SK-N-SH treated with all-trans-retinoic acid at 6 μM for 48 hours (cell line): ENCODE results near the gene KLHDC8A.

Experiments
- CSRNP3 ChIP-seq: fragments of 250-450 bp; sonication (Bioruptor Pico); IDR thresholded peaks from 2 replicates; pipeline ENCODE4 v1.5.1; 2021; ENCODE audit warnings: mild to moderate bottlenecking, moderate library complexity
- GLIS3 ChIP-seq: fragments of 250-450 bp; sonication (Bioruptor Pico); IDR thresholded peaks from 2 replicates; pipeline ENCODE4 v1.5.0; 2020; ENCODE audit warnings: mild to moderate bottlenecking, moderate library complexity
- PATZ1 ChIP-seq: fragments of 250-450 bp; sonication (Bioruptor Pico); IDR thresholded peaks from 2 replicates; pipeline ENCODE4 v1.8.0; 2020; ENCODE audit warnings: mild to moderate bottlenecking, moderate library complexity, borderline replicate concordance
- TCF4 ChIP-seq: fragments of 250-450 bp; sonication (Bioruptor Pico); IDR thresholded peaks from 2 replicates; pipeline ENCODE4 v1.8.0; 2021; ENCODE audit warnings: mild to moderate bottlenecking, moderate library complexity, borderline replicate concordance
- ZNF8 ChIP-seq: fragments of 450-650 bp; formaldehyde crosslinking; IDR thresholded peaks from 2 replicates; pipeline ENCODE4 v1.5.0; 2020; ENCODE audit warnings: mild to moderate bottlenecking, moderate library complexity
- TF ChIP-seq, protein P1 (sequence below): fragments of 250-450 bp; sonication (Bioruptor Pico); IDR thresholded peaks from 2 replicates; pipeline ENCODE4 v1.5.0; 2020; ENCODE audit warnings: mild to moderate bottlenecking, moderate library complexity

DNA sequence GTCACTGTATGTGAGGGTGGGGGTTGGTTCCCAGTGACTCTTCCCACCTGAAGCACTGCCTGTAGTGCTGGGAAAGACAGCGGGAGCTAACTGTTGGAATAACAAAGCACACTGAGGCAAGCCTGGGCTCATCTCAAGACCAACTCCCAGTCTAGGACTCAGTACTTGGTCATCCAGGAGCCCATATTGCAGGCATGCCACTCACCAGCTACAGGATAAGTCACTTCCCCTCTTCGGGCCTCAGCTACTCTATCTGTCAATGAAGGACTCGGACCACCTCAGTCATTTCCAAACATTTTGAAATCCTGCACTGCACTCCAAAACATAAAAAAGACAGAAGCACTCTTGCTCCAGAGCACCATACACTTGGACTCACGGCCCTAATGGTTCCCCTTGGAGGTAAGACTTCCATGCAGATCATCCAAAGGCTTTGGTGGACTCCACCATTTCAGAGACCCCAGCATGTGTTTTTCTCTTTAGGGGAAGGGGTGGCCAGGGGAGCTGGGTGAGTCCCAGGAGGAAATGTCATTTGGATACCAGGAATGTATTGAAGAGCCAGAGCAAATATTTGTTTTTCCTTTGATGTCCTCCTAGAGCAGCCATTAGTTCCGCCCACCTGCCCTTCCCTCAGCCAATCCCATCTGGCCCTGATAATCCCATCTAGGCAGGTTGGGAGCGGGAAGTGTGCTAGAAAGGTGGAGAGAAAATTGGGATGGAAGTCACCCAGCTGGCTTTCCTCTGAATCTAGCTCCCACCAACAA is 38.3 kb downstream of the KLHDC8A start:
- TF ChIP-seq ZNF8 (CRISPR knock-in tag), result no peak
- TF ChIP-seq CSRNP3 (CRISPR knock-in tag), result no peak
- TF ChIP-seq, protein P1, sequence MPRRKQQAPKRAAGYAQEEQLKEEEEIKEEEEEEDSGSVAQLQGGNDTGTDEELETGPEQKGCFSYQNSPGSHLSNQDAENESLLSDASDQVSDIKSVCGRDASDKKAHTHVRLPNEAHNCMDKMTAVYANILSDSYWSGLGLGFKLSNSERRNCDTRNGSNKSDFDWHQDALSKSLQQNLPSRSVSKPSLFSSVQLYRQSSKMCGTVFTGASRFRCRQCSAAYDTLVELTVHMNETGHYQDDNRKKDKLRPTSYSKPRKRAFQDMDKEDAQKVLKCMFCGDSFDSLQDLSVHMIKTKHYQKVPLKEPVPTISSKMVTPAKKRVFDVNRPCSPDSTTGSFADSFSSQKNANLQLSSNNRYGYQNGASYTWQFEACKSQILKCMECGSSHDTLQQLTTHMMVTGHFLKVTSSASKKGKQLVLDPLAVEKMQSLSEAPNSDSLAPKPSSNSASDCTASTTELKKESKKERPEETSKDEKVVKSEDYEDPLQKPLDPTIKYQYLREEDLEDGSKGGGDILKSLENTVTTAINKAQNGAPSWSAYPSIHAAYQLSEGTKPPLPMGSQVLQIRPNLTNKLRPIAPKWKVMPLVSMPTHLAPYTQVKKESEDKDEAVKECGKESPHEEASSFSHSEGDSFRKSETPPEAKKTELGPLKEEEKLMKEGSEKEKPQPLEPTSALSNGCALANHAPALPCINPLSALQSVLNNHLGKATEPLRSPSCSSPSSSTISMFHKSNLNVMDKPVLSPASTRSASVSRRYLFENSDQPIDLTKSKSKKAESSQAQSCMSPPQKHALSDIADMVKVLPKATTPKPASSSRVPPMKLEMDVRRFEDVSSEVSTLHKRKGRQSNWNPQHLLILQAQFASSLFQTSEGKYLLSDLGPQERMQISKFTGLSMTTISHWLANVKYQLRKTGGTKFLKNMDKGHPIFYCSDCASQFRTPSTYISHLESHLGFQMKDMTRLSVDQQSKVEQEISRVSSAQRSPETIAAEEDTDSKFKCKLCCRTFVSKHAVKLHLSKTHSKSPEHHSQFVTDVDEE (CRISPR knock-in tag), result no peak
- TF ChIP-seq GLIS3 (CRISPR knock-in tag), result no peak
- no peak for TF ChIP-seq PATZ1 (CRISPR knock-in tag)
- no peak for TF ChIP-seq TCF4 (CRISPR knock-in tag)
